Endothelial cell of umbilical vein (primary cell): ENCODE measurements around the gene ZNF302. TPM values are rescaled to one million over a fixed set of nuclear protein-coding genes. Genes with fewer than 3 reads are reported as not detected.

Experiments
- BruUV-seq: library from RNA; stranded (reverse); fragments of 400-500 nt; replicated peaks from 2 replicates; lab custom pipeline; 2021; lab: Mats Ljungman, UMichigan
- CTCF ChIA-PET: fragments of 300-600, 350-600 bp; sonication (Branson Sonifier 250); formaldehyde crosslinking; loops from one replicate; lab custom pipeline; 2021; ENCODE audit warnings: antibody characterized with exemption, inconsistent platforms; lab: Charles Lee
- POLR2A ChIA-PET: fragments of 300-600, 350-600 bp; sonication (Branson Sonifier 250); formaldehyde crosslinking; loops from one replicate; lab custom pipeline; 2021; ENCODE audit warnings: antibody characterized with exemption, inconsistent platforms; lab: Charles Lee
- DNase-seq: peaks from one replicate; pipeline ENCODE4 v3.0.0-alpha.2; 2011; ENCODE audit warnings: low read depth, low spot score
- FAIRE-seq: peaks from 2 replicates; lab custom pipeline; 2011; peaks lifted over from hg19 to GRCh38; lab: Jason Lieb, UNC
- H2AFZ ChIP-seq: 2 replicates; pipeline ENCODE4 v1.6.0; 2012; ENCODE audit warnings: low read depth, low read length, control low read depth, inconsistent platforms
- H3K27ac ChIP-seq: 2 replicates; pipeline ENCODE4 v1.5.1; 2011; ENCODE audit warnings: low read depth, mild to moderate bottlenecking, control low read depth, low read length, moderate library complexity; ENCODE audit not compliant: insufficient read depth
- H3K27me3 ChIP-seq, 2 experiments: 2 replicates each; pipeline versions ENCODE4 v1.6.0 to v1.6.1; 2011; ENCODE audit warnings: low read length in 2 of 2, mixed read lengths in 1 of 2; ENCODE audit not compliant: control insufficient read depth in 2 of 2, insufficient read depth in 2 of 2
- H3K36me3 ChIP-seq, 2 experiments: 2 replicates in 1 of 2; 3 replicates in 1 of 2; pipeline ENCODE4 v1.5.1; 2011; ENCODE audit warnings: low read length in 2 of 2, mild to moderate bottlenecking in 1 of 2, moderate library complexity in 1 of 2; ENCODE audit not compliant: control insufficient read depth in 2 of 2, insufficient read depth in 2 of 2; ENCODE audit errors: extremely low read depth in 1 of 2
- H3K4me1 ChIP-seq: 3 replicates; pipeline ENCODE4 v1.5.1; 2011; ENCODE audit warnings: mild to moderate bottlenecking, low read length; ENCODE audit not compliant: control insufficient read depth, insufficient read depth; ENCODE audit errors: extremely low read depth
- H3K4me2 ChIP-seq: 2 replicates; pipeline ENCODE4 v1.6.1; 2011; ENCODE audit warnings: low read length, control low read depth, mixed read lengths; ENCODE audit not compliant: insufficient read depth
- H3K4me3 ChIP-seq, 3 experiments: fragments of 200-600 bp in 1 of 3; sonication (generic), shearing (Covaris generic) in 1 of 3; replicated peaks in 1 of 3; 2 replicates each; pipeline ENCODE4 v1.5.1; 2011 to 2016; ENCODE audit warnings: control low read depth in 3 of 3, low read length in 3 of 3, mild to moderate bottlenecking in 2 of 3, inconsistent platforms in 1 of 3, low read depth in 1 of 3, moderate library complexity in 1 of 3; ENCODE audit not compliant: insufficient read depth in 1 of 3
- H3K79me2 ChIP-seq: 2 replicates; pipeline ENCODE4 v1.6.0; 2012; ENCODE audit warnings: low read length, inconsistent platforms; ENCODE audit not compliant: control insufficient read depth, insufficient read depth
- H3K9ac ChIP-seq: replicated peaks from 2 replicates; pipeline ENCODE3; 2011; ENCODE audit warnings: low read length, control low read depth; ENCODE audit not compliant: insufficient read depth; ENCODE audit errors: extremely low read depth
- H3K9me1 ChIP-seq: replicated peaks from 3 replicates; pipeline ENCODE4 v1.6.0; 2011; ENCODE audit warnings: mild to moderate bottlenecking, low read length; ENCODE audit not compliant: control insufficient read depth, insufficient read depth; ENCODE audit errors: extremely low read depth
- H3K9me3 ChIP-seq: replicated peaks from 2 replicates; pipeline ENCODE4 v1.5.1; 2012; ENCODE audit warnings: low read length, inconsistent platforms; ENCODE audit not compliant: control insufficient read depth, insufficient read depth
- H4K20me1 ChIP-seq: replicated peaks from 2 replicates; pipeline ENCODE3; 2011; ENCODE audit warnings: mild to moderate bottlenecking, low read length; ENCODE audit not compliant: control insufficient read depth, insufficient read depth; ENCODE audit errors: extremely low read depth
- EZH2 ChIP-seq: IDR thresholded peaks from 2 replicates; pipeline ENCODE4 v1.6.1; 2012; ENCODE audit warnings: borderline replicate concordance, low read depth, mild to moderate bottlenecking, moderate library complexity, low read length, inconsistent platforms; ENCODE audit not compliant: severe bottlenecking
- FOS ChIP-seq: IDR thresholded peaks from 2 replicates; pipeline ENCODE4 v1.6.1; 2011; ENCODE audit warnings: mild to moderate bottlenecking, low read length, moderate library complexity, borderline replicate concordance; ENCODE audit not compliant: insufficient read depth
- GATA2 ChIP-seq: IDR thresholded peaks from 2 replicates; pipeline ENCODE4 v1.7.0; 2011; ENCODE audit warnings: low read depth, mild to moderate bottlenecking, moderate library complexity, mixed read lengths, low read length; ENCODE audit not compliant: insufficient read length, insufficient read depth
- JUN ChIP-seq: IDR thresholded peaks from 2 replicates; pipeline ENCODE4 v1.6.1; 2011; ENCODE audit warnings: borderline replicate concordance, low read depth; ENCODE audit not compliant: insufficient read length, insufficient read depth
- MYC ChIP-seq: IDR thresholded peaks from one replicate; pipeline ENCODE4 v1.6.1; 2011; ENCODE audit warnings: mild to moderate bottlenecking, low read depth, low read length
- POLR2A ChIP-seq: IDR thresholded peaks from 2 replicates; pipeline ENCODE4 v1.6.1; 2012; ENCODE audit warnings: low read depth, mild to moderate bottlenecking, control low read depth, low read length
- POLR2AphosphoS5 ChIP-seq: IDR thresholded peaks from 2 replicates; pipeline ENCODE4 v1.6.1; 2012; ENCODE audit warnings: low read depth, mild to moderate bottlenecking, control low read depth, low read length, moderate library complexity; ENCODE audit not compliant: insufficient read depth
- dilution Hi-C: fragments of 300-500 bp; cut with MboI; formaldehyde crosslinking; loops from one replicate; pipeline ENCODE4 v1.15.0; 2019; ENCODE audit warnings: low sequenced_read_pairs; ENCODE audit not compliant: extremely low pct_ligation_motif_present
- intact Hi-C: fragments of 100-400 bp; cut with micrococcal nuclease; formaldehyde crosslinking; loops from one replicate; pipeline ENCODE4 v1.10.0; 2022
- polyA plus RNA-seq, 4 experiments: library from polyadenylated mRNA; depleted of rRNA in 3 of 4; stranded (reverse) in 3 of 4; unstranded in 1 of 4; fragments of >200 nt; gene quantifications; 2 replicates each; pipeline versions ENCODE4 v1.2.1 to v1.2.3, GENCODE V29; 2011 to 2012; ENCODE audit warnings: missing spikeins in 1 of 4
- total RNA-seq: library from RNA; stranded (reverse); gene quantifications from 2 replicates; pipeline ENCODE4 v1.2.3, GENCODE V29; 2021
- TF ChIP-seq, protein P1 (sequence below): IDR thresholded peaks from 2 replicates; pipeline ENCODE4 v1.6.1; 2011; ENCODE audit not compliant: insufficient read depth, insufficient read length
- TF ChIP-seq, protein P2 (sequence below), 2 donors: IDR thresholded peaks; 1 replicate in 1 of 2; 2 replicates in 1 of 2; pipeline ENCODE4 v1.5.1; 2011; ENCODE audit warnings: low read length in 2 of 2, mild to moderate bottlenecking in 2 of 2, moderate library complexity in 2 of 2, control low read depth in 1 of 2, inconsistent platforms in 1 of 2, low read depth in 1 of 2; ENCODE audit not compliant: insufficient read depth in 1 of 2; ENCODE audit errors: extremely low read depth in 1 of 2

Gene ZNF302
- total and polyA plus RNA-seq, 2 donors (not counting 3 experiments of a cell fraction or from before 2014, with no cell fraction given), result 8.1 to 15.6 TPM

DNA sequence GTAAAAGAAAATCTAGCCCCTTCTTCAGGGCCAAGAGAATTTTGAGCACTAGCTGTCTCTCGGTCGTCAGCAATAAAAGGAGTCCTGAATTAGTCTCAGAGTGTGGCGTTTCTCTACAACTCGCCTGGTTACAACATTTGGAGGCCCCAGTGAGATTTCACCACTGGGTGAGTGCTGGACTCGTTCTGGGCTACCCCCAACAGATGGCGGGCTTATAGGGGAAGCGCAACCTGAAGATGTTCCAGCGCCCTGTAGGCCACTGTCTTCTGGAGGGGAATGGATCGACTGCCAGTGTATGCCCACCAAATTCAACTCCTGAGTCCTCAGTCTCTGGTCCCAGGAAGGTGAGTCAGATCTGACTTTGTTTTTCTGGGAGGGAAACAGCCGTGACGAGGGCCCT, 44.9 kb downstream of the ZNF302 start:
- BruUV-seq, result no TSS peak
- no peak overlapping the region for H3K4me2 ChIP-seq
- POLR2A ChIA-PET, result no interaction called here
- H3K27me3 ChIP-seq, result peaks cover 0 to 1% of the 10 kb centered on the region in 2 experiments
- no peak overlapping the region for H3K9ac ChIP-seq
- intact Hi-C loops, result no loop called here
- DNase-seq (no peak), FAIRE-seq (no peak)
- H3K27ac ChIP-seq, result no peak overlapping the region
- CTCF ChIA-PET, result no interaction called here
- TF ChIP-seq, protein P1, sequence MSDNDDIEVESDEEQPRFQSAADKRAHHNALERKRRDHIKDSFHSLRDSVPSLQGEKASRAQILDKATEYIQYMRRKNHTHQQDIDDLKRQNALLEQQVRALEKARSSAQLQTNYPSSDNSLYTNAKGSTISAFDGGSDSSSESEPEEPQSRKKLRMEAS, result no peak
- no peak for TF ChIP-seq JUN
- no peak for TF ChIP-seq FOS
- no peak for TF ChIP-seq EZH2
- TF ChIP-seq MYC, result no peak
- TF ChIP-seq POLR2A, result no peak
- TF ChIP-seq GATA2, result no peak
- TF ChIP-seq, protein P2, sequence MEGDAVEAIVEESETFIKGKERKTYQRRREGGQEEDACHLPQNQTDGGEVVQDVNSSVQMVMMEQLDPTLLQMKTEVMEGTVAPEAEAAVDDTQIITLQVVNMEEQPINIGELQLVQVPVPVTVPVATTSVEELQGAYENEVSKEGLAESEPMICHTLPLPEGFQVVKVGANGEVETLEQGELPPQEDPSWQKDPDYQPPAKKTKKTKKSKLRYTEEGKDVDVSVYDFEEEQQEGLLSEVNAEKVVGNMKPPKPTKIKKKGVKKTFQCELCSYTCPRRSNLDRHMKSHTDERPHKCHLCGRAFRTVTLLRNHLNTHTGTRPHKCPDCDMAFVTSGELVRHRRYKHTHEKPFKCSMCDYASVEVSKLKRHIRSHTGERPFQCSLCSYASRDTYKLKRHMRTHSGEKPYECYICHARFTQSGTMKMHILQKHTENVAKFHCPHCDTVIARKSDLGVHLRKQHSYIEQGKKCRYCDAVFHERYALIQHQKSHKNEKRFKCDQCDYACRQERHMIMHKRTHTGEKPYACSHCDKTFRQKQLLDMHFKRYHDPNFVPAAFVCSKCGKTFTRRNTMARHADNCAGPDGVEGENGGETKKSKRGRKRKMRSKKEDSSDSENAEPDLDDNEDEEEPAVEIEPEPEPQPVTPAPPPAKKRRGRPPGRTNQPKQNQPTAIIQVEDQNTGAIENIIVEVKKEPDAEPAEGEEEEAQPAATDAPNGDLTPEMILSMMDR (IDR thresholded peaks at IDR 0.05; ENCODE audit: extremely low read depth in 1 of 2, insufficient read depth in 1 of 2, low read depth in 1 of 2, low read length in 2 of 2), result no peak
- TF ChIP-seq POLR2AphosphoS5, result no peak
- no peaks in the 10 kb centered on the region for H4K20me1 ChIP-seq
- H2AFZ ChIP-seq, result no peak overlapping the region
- dilution Hi-C loops, result no loop called here
- H3K9me1 ChIP-seq, result no peaks in the 10 kb centered on the region
- H3K9me3 ChIP-seq, result no peaks in the 10 kb centered on the region
- no peaks in the 10 kb centered on the region for H3K4me1 ChIP-seq
- H3K79me2 ChIP-seq, result no peaks in the 10 kb centered on the region
- no peak overlapping the region for H3K4me3 ChIP-seq
- no peaks in the 10 kb centered on the region for H3K36me3 ChIP-seq
